Aorta (tissue), 5 donors: ENCODE results near the gene PCDHA11. TPM values are rescaled to one million over a fixed set of nuclear protein-coding genes. Genes with fewer than 3 reads are reported as not detected.

Experiments
- ATAC-seq: fragments of 200-7000 bp; cut with Tn5 transposase; one replicate; pipeline ENCODE4 v1.9.1; 2022; ENCODE audit warnings: moderate library complexity; ENCODE audit not compliant: low FRiP score
- DNase-seq, 2 donors: peaks; one replicate each; pipeline ENCODE4 v3.0.0-alpha.2; 2020
- H3K27ac ChIP-seq, 2 donors: one replicate each; pipeline ENCODE4 v1.5.1; 2013; ENCODE audit warnings: low read length in 2 of 2, mild to moderate bottlenecking in 2 of 2, moderate library complexity in 2 of 2, control low read depth in 1 of 2, inconsistent platforms in 1 of 2, low read depth in 1 of 2
- H3K27me3 ChIP-seq, 2 donors: one replicate each; pipeline ENCODE4 v1.6.1; 2013; ENCODE audit warnings: control low read depth in 1 of 2, low read length in 1 of 2, mild to moderate bottlenecking in 1 of 2, moderate library complexity in 1 of 2; ENCODE audit not compliant: insufficient read depth in 2 of 2, control insufficient read depth in 1 of 2
- H3K36me3 ChIP-seq, 2 donors: one replicate each; pipeline ENCODE4 v1.6.1; 2013; ENCODE audit warnings: control low read depth in 1 of 2, low read length in 1 of 2, mild to moderate bottlenecking in 1 of 2; ENCODE audit not compliant: insufficient read depth in 2 of 2, control insufficient read depth in 1 of 2
- H3K4me1 ChIP-seq, 2 donors: one replicate each; pipeline ENCODE4 v1.6.1; 2013; ENCODE audit warnings: low read length in 2 of 2, control low read depth in 1 of 2, mild to moderate bottlenecking in 1 of 2, moderate library complexity in 1 of 2; ENCODE audit not compliant: insufficient read depth in 2 of 2, control insufficient read depth in 1 of 2
- H3K4me3 ChIP-seq, 2 donors: one replicate each; pipeline ENCODE4 v1.5.1; 2013; ENCODE audit warnings: low read length in 2 of 2, control low read depth in 1 of 2, mild to moderate bottlenecking in 1 of 2
- H3K9me3 ChIP-seq: one replicate; pipeline ENCODE4 v1.6.1; 2013; ENCODE audit warnings: mild to moderate bottlenecking, low read length; ENCODE audit not compliant: control insufficient read depth
- WGBS, 2 donors: extraction: QIAGEN DNeasy Blood & Tissue Kit; methylation state at CpG; one replicate each; pipeline ENCODE4 v1.1.7; 2013; 5-methylcytosine and 5-hydroxymethylcytosine counted together
- intact Hi-C, 2 donors: fragments of 100-400 bp; cut with DNase I; formaldehyde crosslinking; loops; one replicate each; pipeline versions ENCODE4 v1.14.2 to v1.15.0; 2022
- polyA plus RNA-seq, 2 donors: library from polyadenylated mRNA; stranded (reverse); fragments of 200-250 nt; gene quantifications; one replicate each; pipeline ENCODE4 v1.2.3, GENCODE V29; 2013
- total RNA-seq, 2 donors: library from RNA; stranded (reverse); fragmentation: NEBNext Ultra II Directional; extraction: Animal tissue kit (Norgen Biotek cat#: 25700); gene quantifications; one replicate each; pipeline ENCODE4 v1.2.1, GENCODE V29; 2021
- donor health status: healthy with polysubstance abuse.
- donor health status: Bipolar disorder and iron deficiency.
- donor health status: DM: no; HTN: no; CAD: no.
- donor health status: DM: no; HTN: no; CAD: no.
- donor health status: DM: yes; HTN: yes; CAD: no.

PCDHA11 gene
- total and polyA plus RNA-seq, 4 donors = 0.19 to 0.27 TPM; not detected in 2

GRCh38 chr5:140883927-140884697, 15.4 kb downstream of the PCDHA11 start:
- H3K36me3 ChIP-seq = no peaks in the 10 kb centered on the region
- H3K4me3 ChIP-seq = no peak overlapping the region
- no peak for DNase-seq
- H3K4me1 ChIP-seq = no peaks in the 10 kb centered on the region
- 25 to 34% methylated on average over 78 to 79 of the region's 79 CpGs for WGBS, 2 donors
- H3K27me3 ChIP-seq = no peaks in the 10 kb centered on the region
- ATAC-seq = no peak
- H3K9me3 ChIP-seq = peaks cover 21% of the 10 kb centered on the region
- H3K27ac ChIP-seq = no peak overlapping the region
- intact Hi-C loops = no loop called here

GRCh38 chr5:140916325-140916724, 47.6 kb downstream of the PCDHA11 start:
- intact Hi-C loops = no loop called here
- DNase-seq = no peak
- H3K4me3 ChIP-seq = no peak overlapping the region
- no peaks in the 10 kb centered on the region for H3K27me3 ChIP-seq
- no peaks in the 10 kb centered on the region for H3K36me3 ChIP-seq
- H3K27ac ChIP-seq = no peak overlapping the region
- ATAC-seq = no peak
- no peaks in the 10 kb centered on the region for H3K4me1 ChIP-seq
- H3K9me3 ChIP-seq = peaks cover 4% of the 10 kb centered on the region
- whole genome bisulfite sequencing, 2 donors = 72 to 76% methylated on average over 1 of the region's 1 CpG

Other genes starting within 250 kb of the PCDHA11 start
- 100 to 1,000 TPM; 104 to 205 TPM for gene CD14, start 235.8 kb upstream of the PCDHA11 start, total RNA-seq
- gene CD14, start 235.8 kb upstream of the PCDHA11 start, polyA plus RNA-seq = 100 to 1,000 TPM in 1 of 2 donors, 10 to 100 TPM in 1; 34.9 to 115 TPM
- gene TMCO6, start 229.5 kb upstream of the PCDHA11 start, total RNA-seq = 10 to 100 TPM in 1 of 2 donors, 1 to 10 TPM in 1; 8.6 to 11.9 TPM
- gene TMCO6, start 229.5 kb upstream of the PCDHA11 start, polyA plus RNA-seq = 1 to 10 TPM; 2.9 to 9.4 TPM
- gene NDUFA2, start 221.3 kb upstream of the PCDHA11 start, total RNA-seq = 10 to 100 TPM; 32.1 to 35.0 TPM
- gene NDUFA2, start 221.3 kb upstream of the PCDHA11 start, polyA plus RNA-seq = 100 to 1,000 TPM; 114 to 198 TPM
- gene IK, start 221.1 kb upstream of the PCDHA11 start, total RNA-seq = 10 to 100 TPM; 78.4 to 79.1 TPM
- 100 to 1,000 TPM in 1 of 2 donors, 10 to 100 TPM in 1; 90.3 to 104 TPM for gene IK, start 221.1 kb upstream of the PCDHA11 start, polyA plus RNA-seq
- gene WDR55, start 204.1 kb upstream of the PCDHA11 start, total RNA-seq = 10 to 100 TPM; 18.5 to 21.3 TPM
- gene WDR55, start 204.1 kb upstream of the PCDHA11 start, polyA plus RNA-seq = 10 to 100 TPM in 1 of 2 donors, 1 to 10 TPM in 1; 9.5 to 22.0 TPM
- gene DND1, start 195.4 kb upstream of the PCDHA11 start, total RNA-seq = 1 to 10 TPM in 1 of 2 donors, under 1 TPM in 1; 0.84 to 1.3 TPM
- 1 to 10 TPM in 1 of 2 donors, not detected in 1; 2.1 TPM for gene DND1, start 195.4 kb upstream of the PCDHA11 start, polyA plus RNA-seq
- gene HARS1, start 177.6 kb upstream of the PCDHA11 start, total RNA-seq = 10 to 100 TPM; 48.6 to 49.3 TPM
- 10 to 100 TPM; 35.1 to 74.6 TPM for gene HARS1, start 177.6 kb upstream of the PCDHA11 start, polyA plus RNA-seq
- 10 to 100 TPM; 21.3 to 33.0 TPM for gene HARS2, start 177.5 kb upstream of the PCDHA11 start, total RNA-seq
- gene HARS2, start 177.5 kb upstream of the PCDHA11 start, polyA plus RNA-seq = 10 to 100 TPM; 14.4 to 27.6 TPM
- gene ZMAT2, start 168.5 kb upstream of the PCDHA11 start, total RNA-seq = 10 to 100 TPM; 39.0 to 41.4 TPM
- 100 to 1,000 TPM in 1 of 2 donors, 10 to 100 TPM in 1; 70.6 to 143 TPM for gene ZMAT2, start 168.5 kb upstream of the PCDHA11 start, polyA plus RNA-seq
- not detected for gene PCDHA1, start 82.8 kb upstream of the PCDHA11 start, total RNA-seq
- not detected for gene PCDHA1, start 82.8 kb upstream of the PCDHA11 start, polyA plus RNA-seq
- under 1 TPM; 0.13 to 0.24 TPM for gene PCDHA2, start 74.1 kb upstream of the PCDHA11 start, total RNA-seq
- not detected for gene PCDHA2, start 74.1 kb upstream of the PCDHA11 start, polyA plus RNA-seq
- gene PCDHA3, start 67.9 kb upstream of the PCDHA11 start, total RNA-seq = under 1 TPM; 0.33 to 0.36 TPM
- gene PCDHA3, start 67.9 kb upstream of the PCDHA11 start, polyA plus RNA-seq = under 1 TPM; 0.25 to 0.38 TPM
- under 1 TPM; 0.78 to 0.90 TPM for gene PCDHA4, start 61.9 kb upstream of the PCDHA11 start, total RNA-seq
- gene PCDHA4, start 61.9 kb upstream of the PCDHA11 start, polyA plus RNA-seq = under 1 TPM in 1 of 2 donors, not detected in 1; 0.05 TPM
- gene PCDHA5, start 47.3 kb upstream of the PCDHA11 start, total RNA-seq = under 1 TPM; 0.24 to 0.26 TPM
- under 1 TPM in 1 of 2 donors, not detected in 1; 0.08 TPM for gene PCDHA5, start 47.3 kb upstream of the PCDHA11 start, polyA plus RNA-seq
- under 1 TPM; 0.36 to 0.45 TPM for gene PCDHA6, start 41.0 kb upstream of the PCDHA11 start, total RNA-seq
- gene PCDHA6, start 41.0 kb upstream of the PCDHA11 start, polyA plus RNA-seq = under 1 TPM in 1 of 2 donors, not detected in 1; 0.64 TPM
- gene PCDHA7, start 34.7 kb upstream of the PCDHA11 start, total RNA-seq = under 1 TPM; 0.32 to 0.57 TPM
- gene PCDHA7, start 34.7 kb upstream of the PCDHA11 start, polyA plus RNA-seq = under 1 TPM in 1 of 2 donors, not detected in 1; 0.13 TPM
- under 1 TPM; 0.16 to 0.36 TPM for gene PCDHA8, start 27.8 kb upstream of the PCDHA11 start, total RNA-seq
- gene PCDHA8, start 27.8 kb upstream of the PCDHA11 start, polyA plus RNA-seq = not detected
- under 1 TPM; 0.13 to 0.36 TPM for gene PCDHA9, start 20.6 kb upstream of the PCDHA11 start, total RNA-seq
- gene PCDHA9, start 20.6 kb upstream of the PCDHA11 start, polyA plus RNA-seq = not detected
- gene PCDHA10, start 13.1 kb upstream of the PCDHA11 start, total RNA-seq = under 1 TPM; 0.65 to 0.69 TPM
- under 1 TPM in 1 of 2 donors, not detected in 1; 0.03 TPM for gene PCDHA10, start 13.1 kb upstream of the PCDHA11 start, polyA plus RNA-seq
- under 1 TPM in 1 of 2 donors, not detected in 1; 0.57 TPM for gene PCDHA12, start 6.4 kb downstream of the PCDHA11 start, total RNA-seq
- under 1 TPM in 1 of 2 donors, not detected in 1; 0.05 TPM for gene PCDHA12, start 6.4 kb downstream of the PCDHA11 start, polyA plus RNA-seq
- under 1 TPM; 0.15 to 0.16 TPM for gene PCDHA13, start 13.2 kb downstream of the PCDHA11 start, total RNA-seq
- not detected for gene PCDHA13, start 13.2 kb downstream of the PCDHA11 start, polyA plus RNA-seq
- gene PCDHAC1, start 57.3 kb downstream of the PCDHA11 start, total RNA-seq = under 1 TPM; 0.15 to 0.36 TPM
- not detected for gene PCDHAC1, start 57.3 kb downstream of the PCDHA11 start, polyA plus RNA-seq
- 1 to 10 TPM; 1.4 to 1.9 TPM for gene PCDHAC2, start 97.5 kb downstream of the PCDHA11 start, total RNA-seq
- gene PCDHAC2, start 97.5 kb downstream of the PCDHA11 start, polyA plus RNA-seq = under 1 TPM; 0.25 to 0.49 TPM
- gene PCDHB1, start 182.4 kb downstream of the PCDHA11 start, total RNA-seq = not detected
- gene PCDHB1, start 182.4 kb downstream of the PCDHA11 start, polyA plus RNA-seq = not detected
- gene PCDHB2, start 225.7 kb downstream of the PCDHA11 start, total RNA-seq = 1 to 10 TPM; 3.1 to 4.1 TPM
- gene PCDHB2, start 225.7 kb downstream of the PCDHA11 start, polyA plus RNA-seq = 1 to 10 TPM in 1 of 2 donors, under 1 TPM in 1; 0.50 to 2.6 TPM
- gene PCDHB3, start 231.5 kb downstream of the PCDHA11 start, total RNA-seq = 1 to 10 TPM; 2.0 to 2.9 TPM
- 1 to 10 TPM in 1 of 2 donors, under 1 TPM in 1; 0.25 to 1.2 TPM for gene PCDHB3, start 231.5 kb downstream of the PCDHA11 start, polyA plus RNA-seq